ENCODE results near the gene DDX20.

DNA sequence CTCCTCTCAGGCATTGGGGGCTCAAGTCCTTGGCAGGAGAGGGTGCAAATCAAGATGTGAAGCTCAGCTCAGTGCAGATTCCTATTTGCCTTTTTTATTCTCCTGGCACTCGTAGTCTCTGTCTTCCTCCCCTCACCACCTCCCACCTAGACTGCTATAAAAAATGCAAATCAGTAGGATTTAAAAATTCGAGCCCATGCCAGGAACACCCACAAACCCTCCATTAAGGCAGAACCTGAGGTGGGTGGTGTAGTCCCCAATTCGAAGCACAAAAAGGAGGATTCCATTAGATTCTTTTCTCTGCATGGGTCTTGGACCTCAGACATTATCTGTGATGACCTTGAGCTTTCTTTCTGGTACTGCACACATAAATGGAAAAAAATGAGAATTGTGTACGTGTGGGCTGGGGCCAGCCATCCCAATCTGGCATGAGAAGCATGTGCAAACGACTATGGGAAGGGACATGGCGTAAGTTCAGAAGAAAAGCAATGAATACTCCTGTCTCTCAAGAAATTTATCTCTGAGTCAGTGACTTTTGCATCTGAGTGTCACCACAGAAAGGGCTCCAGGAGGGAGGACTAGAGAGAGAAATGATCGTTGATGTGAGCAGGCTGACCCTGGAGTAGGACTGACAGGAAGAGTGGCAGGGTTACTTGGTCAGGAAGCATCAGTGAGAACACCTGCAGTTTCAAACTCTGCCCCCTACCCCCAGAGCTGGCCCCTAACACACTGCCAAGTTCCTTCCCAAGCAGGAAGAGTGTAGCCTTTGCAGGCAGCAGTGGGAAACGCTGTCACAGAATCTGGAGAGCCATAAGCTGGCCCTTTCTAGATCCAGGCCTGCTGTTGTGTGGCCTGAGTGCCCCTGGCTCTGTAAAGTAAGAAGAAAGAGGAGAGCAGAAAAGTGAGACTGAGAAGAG is 18.2 kb upstream of the DDX20 start:
- TF ChIP-seq POLR2AphosphoS5 (IDR thresholded peaks at IDR 0.05; ENCODE audit: low read depth, low read length) = no peak
- TF ChIP-seq CHD2 (IDR thresholded peaks at IDR 0.05; ENCODE audit: low read length, partially characterized antibody) = no peak

Data from SK-N-SH (cell line).